HG03060 (cell line): Measurements from ENCODE around the gene AP1G2.
A peak's percentile ranks its signal among the peaks of the same experiment; 100 is the strongest.
"Not testable (repeated sequence)": the region's sequence is repeated elsewhere in the genome, so short reads cannot be mapped to it uniquely, and the experiment has no call there.

ENCODE experiments used
- ATAC-seq: cut with Tn5 transposase; IDR thresholded peaks from one replicate; pipeline ENCODE4 v1.9.1; 2021; ENCODE audit warnings: low read depth, moderate number of reproducible peaks; ENCODE audit not compliant: unreplicated experiment

AP1G2 gene

DNA sequence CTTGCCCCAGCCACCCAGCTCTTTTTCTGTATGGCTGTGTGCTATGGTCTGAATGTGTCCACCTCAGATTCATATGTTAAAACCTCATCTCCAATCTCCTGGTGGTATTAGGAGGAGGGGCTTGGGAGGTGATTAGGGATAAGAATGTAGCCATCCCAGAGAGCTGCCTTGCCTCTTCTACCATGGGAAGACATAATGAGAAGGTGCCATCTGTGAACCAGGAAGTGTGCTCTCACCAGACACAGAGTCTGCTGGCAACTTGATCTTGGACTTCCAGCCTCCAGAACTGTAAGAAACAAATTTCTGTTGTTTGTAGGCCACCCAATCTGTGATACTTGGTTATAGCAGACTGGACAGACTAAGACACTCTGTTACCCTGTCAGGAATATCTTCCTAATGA, 33.8 kb upstream of the AP1G2 start:
- ATAC-seq = no peak

GRCh38 chr14:23600806-23601205, 33.2 kb upstream of the AP1G2 start:
- ATAC-seq = no peak

GRCh38 chr14:23600322-23600707, 32.7 kb upstream of the AP1G2 start:
- no peak for ATAC-seq

DNA sequence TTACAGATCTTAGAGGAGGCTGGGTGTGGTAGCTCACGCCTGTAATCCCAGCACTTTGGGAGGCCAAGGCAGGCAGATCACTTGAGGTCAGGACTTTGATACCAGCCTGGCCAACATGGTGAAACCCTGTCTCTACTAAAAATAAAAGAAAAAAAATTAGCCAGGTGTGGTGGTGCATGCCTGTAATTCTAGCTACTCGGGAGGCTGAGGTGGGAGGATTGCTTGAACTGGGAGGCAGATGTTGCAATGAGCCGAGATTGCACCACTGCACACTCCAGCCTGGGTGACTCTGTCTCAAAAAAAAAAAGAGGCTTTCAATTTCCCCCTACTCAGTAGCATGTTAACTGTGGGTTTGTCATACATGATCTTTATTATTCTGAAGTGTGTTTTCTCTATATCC, 26.6 kb upstream of the AP1G2 start:
- not testable (repeated sequence) for ATAC-seq

DNA sequence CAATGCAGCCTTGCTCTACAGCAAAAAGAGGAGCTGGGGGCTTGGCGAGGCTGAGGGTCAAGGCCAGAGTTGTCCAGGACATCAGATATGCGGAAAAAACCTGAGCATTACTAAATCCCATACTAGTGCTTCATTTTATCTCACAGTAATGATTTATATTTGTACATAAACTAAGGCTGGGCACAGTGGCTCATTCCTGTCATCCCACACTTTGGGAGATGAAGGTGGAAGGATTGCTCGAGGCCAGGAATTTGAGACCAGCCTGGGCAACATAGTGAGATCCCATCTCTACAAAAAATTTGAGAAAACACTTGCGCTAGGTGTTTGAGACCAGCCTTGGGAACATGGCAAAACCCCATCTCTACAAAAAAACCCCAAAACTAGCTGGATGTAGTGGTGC, 22.6 kb upstream of the AP1G2 start:
- no peak for ATAC-seq

DNA sequence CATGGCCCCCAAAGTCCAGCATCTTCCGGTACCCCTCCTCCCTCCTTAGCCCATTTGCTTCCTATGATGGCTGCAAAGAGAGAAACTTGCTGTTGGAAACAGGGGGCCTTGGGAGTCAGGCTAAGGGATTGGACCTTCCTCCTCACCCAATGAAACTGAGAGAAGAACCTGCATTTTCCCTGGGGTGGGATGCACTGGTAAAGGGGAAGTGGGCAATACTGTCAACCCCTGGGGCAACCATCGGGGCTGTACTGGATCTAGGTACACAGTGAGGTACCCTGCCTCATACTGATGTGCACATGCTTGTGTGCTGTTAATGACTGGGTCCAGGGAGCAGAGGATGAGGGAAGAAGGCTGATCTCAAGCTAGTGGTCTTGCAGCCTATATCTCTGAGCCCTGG, 22.0 kb upstream of the AP1G2 start:
- ATAC-seq = no peak

GRCh38 chr14:23588884-23589598, 21.4 kb upstream of the AP1G2 start:
- peak; percentile 88 for ATAC-seq

DNA sequence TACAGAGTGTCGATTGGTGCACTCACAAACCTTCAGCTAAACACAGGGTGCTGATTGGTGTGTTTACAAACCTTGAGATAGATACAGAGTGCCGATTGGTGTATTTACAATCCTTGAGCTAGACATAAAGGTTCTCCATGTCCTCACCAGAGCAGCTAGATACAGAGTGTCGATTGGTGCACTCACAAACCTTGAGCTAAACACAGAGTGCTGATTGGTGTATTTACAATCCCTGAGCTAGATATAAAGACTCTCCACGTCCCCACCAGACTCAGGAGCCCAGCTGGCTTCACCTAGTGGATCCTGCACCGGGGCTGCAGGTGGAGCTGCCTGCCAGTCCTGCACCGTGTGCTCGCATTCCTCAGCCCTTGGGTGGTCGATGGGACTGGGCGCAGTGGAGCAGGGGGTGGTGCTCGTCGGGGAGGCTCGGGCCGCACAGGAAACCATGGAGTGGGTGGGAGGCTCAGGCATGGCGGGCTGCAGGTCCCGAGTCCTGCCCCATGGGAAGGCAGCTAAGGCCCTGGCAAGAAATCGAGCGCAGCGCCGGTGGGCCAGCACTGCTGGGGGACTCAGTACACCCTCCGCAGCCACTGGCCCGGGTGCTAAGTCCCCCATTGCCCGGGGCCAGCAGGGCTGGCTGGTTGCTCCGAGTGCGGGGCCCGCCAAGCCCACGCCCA, 17.1 kb upstream of the AP1G2 start:
- not testable (repeated sequence) for ATAC-seq

GRCh38 chr14:23583761-23584526, 16.4 kb upstream of the AP1G2 start:
- not testable (repeated sequence) for ATAC-seq

GRCh38 chr14:23582906-23583760, 15.5 kb upstream of the AP1G2 start:
- no peak for ATAC-seq

DNA sequence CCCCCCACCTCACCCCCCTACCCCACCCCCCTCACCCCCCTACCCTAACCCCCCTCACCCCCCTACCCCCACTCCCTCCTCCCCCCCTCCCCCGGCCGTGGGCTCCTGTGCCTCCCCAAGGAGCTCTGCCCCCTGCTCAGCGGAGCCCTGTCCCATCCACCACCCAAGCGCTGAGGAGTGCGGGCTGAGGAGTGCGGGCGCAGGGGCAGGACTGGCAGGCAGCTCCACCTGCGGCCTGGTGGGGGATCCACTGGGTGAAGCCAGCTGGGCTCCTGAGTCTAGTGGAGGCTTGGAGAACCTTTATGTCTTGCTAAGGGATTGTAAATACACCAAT, 13.3 kb upstream of the AP1G2 start:
- no peak for ATAC-seq

DNA sequence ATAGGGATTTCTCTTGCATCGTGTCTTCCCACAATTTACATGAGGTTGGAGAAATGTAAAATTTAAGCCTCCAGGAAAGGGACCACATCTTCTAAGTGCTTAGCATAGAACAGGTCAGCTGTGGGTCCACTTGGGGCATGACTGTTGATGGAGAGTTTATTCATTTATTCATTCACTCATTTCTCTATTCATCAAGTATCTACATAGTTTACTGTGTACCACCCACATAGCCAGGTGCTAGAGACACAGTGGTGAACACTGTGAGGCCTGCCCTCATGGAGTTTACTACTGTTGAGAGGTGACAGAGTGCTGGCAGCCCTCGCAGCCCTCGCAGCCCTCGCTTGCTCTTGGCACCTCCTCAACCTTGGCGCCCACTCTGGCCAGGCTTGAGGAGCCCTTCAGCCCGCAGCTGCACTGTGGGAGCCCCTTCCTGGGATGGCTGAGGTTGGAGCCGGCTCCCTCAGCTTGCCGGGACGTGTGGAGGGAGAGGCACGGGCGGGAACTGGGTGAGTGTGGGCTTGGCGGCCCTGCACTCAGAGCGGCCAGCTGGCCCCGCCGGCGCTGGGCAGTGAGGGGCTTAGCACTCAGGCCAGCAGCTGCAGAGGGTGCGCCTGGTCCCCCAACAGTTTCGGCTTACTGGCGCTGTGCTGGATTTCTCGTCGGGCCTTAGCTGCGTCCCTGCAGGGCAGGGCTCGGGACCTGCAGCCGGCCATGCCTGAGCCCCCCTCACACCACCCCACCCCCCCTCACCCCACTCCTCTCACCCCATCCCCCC, 12.7 kb upstream of the AP1G2 start:
- ATAC-seq = no peak

GRCh38 chr14:23579739-23580138, 12.1 kb upstream of the AP1G2 start:
- ATAC-seq = no peak

DNA sequence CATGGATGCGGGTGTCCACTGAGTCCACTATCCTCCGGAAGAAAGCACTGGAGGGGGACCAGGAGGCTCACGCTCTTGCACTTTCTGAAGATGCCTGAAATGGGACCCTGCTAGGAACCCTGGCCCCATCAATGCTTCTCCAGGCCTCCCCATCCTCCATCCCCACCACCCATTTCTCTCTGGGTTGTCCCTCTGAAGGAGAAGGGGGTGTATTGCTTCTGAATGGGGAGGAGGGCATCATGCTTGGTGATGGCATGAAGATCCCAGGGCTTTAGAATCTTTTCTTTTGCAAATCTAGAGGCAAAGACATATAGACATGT, 11.7 kb upstream of the AP1G2 start:
- ATAC-seq = no peak

DNA sequence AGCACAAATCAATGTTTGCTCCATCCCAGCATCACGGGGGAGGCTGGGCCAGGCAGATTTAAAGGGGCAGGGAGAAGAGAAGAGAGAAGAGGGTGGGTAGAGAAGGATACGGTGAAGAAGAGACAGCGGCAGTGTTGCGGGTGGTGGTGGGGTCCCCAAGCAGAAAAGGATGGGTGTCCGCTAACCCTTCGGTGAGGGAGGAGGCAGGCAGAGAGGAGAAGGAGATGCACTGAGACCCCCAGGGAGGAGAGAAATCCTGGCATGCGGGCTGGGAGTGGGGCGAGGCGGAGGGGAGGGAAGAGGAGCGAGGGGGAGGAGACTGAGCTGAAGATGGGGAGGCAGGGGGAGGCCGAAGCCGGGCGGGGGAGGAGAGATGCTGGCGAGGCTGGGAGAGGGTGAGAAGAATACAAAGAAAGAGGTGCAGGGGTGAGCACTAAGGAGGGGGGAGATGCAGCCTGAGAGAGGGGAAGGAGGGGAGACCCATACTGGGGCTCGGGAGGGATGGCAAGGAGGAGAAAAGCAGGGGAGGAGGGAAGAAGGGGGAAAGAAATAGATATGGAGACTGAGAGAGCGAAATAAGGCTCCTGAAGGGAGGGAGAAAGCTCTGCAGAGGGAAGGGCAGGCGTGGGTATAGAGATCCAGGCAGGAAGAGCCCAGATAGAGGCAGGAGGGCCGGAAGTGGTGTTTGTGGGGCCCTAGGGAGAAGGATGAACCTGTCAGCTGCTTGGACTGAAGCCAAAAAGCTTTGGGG, 11.1 kb upstream of the AP1G2 start, which contains the start of gene JPH4:
JPH4 (minus strand) TSS at position 231 of the 751 bp plus-strand sequence. CDS start 1,337 bp downstream, outside the sequence.
- no peak for ATAC-seq

GRCh38 chr14:23577710-23578392, 10.3 kb upstream of the AP1G2 start:
- ATAC-seq = no peak

- no peak for ATAC-seq
These were observed 9.6 kb upstream of the AP1G2 start for GRCh38 chr14:23577004-23577681.

DNA sequence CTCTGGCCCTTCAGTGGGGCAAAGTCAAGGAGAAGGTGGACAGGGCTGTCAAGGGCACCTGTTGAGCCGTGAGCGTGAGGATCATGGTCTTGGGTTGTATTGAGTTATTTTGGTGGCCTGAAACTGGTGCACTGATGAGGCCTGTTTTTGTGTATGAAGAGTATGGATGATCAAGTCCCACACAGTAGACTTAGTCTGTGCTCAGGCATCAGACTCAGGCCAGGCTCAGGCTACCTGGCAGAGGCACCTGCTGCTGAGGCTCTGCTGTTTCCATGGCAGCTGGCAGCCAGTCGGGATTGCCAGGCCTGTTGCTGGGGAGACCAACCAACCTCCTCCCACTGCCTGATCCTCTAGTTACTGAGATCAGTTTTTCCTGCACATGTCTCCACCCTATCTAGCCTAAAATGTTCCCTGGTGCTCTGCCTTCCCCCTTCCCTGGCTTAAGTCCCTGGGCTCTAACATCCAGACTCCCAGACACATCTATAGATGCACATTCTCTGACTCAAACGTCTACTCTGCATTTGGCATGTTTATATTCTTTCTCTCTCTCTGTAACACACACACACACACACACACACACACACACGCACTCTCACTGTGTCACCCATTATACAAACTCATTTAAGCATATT, 5.9 kb upstream of the AP1G2 start:
- ATAC-seq = no peak
